ENCODE measurements around the gene FGF1.

The FGF1 gene

DNA sequence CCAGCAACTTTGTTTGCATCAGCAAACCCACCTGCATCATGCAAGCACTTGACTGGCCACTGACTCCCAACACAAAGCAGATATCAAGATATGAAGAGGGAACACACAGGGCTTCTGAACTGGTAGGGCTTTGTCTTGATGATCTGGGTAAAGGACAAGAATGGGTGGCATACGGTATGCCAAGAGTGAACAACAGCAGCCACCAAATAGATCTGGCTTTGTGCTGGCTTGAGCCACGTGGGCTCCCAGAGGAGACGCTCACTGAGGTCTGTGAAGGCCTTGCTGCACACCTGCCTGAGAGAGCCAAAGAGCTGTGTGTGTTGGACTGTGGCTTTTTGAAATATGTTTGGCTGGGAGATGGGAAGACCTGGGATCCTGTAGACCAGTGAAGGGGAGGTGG, 43.5 kb downstream of the FGF1 start:
- no peak for DNase-seq (ENCODE audit: low spot score)

- no peak for DNase-seq (ENCODE audit: low spot score)
Observed at GRCh38 chr5:142641711-142642110, 44.2 kb downstream of the FGF1 start.

DNA sequence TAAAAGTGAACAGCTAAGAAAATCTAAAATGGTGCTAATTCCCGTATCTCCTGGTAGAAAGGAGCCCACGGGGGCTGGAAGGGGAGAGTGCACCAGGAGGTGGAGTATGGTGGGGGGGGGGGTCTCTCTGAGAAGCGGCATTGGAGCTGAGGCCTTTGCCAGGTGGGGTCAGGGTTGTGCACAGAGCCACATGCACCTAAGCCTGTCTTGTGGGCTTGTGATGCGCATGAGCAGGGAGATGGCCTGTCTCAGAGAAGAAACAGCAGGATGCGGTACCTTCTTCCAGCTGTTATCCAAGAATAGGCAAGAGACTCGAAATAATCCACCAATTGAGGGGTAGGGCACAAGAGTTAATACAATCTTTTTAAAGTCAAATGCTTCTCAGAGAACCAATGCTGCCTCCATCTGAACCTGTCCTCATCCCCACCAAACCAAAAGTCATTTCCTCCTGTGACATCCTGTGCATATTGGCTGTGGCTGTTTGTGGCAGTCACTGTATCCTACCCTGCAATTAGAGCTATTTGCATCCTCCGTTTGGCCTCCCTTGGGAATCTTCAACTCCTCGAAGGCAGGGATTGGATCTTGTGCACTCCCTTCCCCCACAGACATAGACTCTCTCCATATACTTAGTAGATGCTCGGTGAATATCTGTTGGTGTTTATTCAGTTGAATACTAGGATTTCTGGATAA, 45.4 kb downstream of the FGF1 start:
- DNase-seq (ENCODE audit: low spot score): no peak

GRCh38 chr5:142639455-142639854, 46.4 kb downstream of the FGF1 start:
- no peak for DNase-seq (ENCODE audit: low spot score)

GRCh38 chr5:142637871-142638270, 48.0 kb downstream of the FGF1 start:
- no peak for DNase-seq (ENCODE audit: low spot score)

- no peak for DNase-seq (ENCODE audit: low spot score)
Observed at GRCh38 chr5:142636698-142637324, 49.1 kb downstream of the FGF1 start.

DNA sequence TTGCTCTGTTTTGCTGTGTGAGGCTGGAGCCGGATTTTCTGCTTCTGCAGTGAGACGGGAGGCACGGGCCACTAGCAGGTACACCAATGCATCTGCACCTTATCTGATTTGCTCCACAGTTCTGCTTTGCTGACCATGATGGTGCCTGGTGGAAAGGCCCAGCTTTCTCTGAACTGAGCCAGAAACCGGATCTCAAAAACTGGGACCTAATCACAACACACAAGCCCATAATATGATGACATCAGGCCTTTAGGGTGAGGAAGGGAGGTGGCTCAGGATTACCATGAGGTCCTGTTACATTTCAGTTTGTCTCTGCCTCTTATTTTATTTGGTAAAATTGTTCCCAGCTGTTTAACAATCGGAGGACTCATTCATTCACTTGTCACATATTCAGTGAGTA, 49.8 kb downstream of the FGF1 start:
- no peak for DNase-seq (ENCODE audit: low spot score)

DNA sequence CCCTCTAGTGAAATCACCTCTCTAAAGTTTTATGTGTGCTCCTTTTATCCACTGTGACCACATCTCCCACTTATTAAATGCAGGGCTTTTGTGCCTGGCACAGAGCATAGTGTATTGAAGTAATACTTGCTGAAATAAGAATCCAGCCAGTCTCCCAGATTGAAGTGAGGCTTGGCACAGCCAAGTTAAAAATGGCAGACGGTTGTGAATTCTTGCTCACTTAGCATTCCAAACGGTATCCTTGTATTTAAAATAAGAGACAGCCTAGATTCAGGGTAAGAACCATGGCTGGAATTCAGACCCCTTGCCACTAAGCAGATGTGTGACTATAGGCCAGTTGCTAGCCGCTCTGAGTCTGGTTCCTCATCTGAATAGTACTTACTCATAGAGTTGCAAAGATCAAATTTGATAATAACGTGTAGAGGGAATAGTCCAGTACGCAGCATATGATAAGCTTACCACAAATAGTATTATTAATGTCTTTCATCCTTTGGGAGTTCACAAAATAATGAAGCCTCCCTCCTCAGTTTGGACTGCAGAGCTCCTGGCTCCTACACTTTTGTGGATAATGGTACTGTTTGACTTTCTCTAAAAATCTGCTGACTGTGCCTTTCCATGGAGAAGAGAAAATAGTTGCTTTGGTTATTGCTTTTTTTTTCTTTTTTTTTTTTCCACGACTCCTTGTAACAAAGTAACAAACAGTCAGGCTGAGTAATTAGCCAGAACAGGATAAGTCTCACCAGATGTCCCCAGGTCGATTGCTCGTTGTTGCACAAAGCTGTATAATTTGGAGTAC, 51.5 kb downstream of the FGF1 start:
- DNase-seq (ENCODE audit: low spot score): no peak

GRCh38 chr5:142630927-142631539, 54.9 kb downstream of the FGF1 start:
- no peak for DNase-seq (ENCODE audit: low spot score)

GRCh38 chr5:142627383-142628217, 58.3 kb downstream of the FGF1 start:
- DNase-seq (ENCODE audit: low spot score): no peak

DNA sequence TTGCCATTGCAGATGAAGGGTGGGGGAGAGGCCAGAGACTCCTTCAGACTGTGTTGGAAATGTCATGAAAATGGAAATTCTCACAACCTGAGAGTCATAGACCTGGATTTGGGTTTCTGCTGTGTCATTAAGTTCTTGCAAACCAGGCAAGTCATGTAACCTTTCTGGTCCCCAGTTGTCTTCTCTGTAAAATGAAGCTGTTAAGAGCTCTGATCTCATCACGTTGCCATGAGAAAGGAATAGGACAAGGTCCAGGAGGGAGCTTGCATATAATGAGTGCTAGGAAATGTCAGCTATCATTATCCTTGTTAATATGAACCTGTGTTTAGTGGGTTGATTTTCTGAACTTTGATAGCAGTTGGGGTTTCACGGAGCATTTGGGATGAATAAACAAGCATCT, 59.1 kb downstream of the FGF1 start:
- DNase-seq (ENCODE audit: low spot score): no peak

DNA sequence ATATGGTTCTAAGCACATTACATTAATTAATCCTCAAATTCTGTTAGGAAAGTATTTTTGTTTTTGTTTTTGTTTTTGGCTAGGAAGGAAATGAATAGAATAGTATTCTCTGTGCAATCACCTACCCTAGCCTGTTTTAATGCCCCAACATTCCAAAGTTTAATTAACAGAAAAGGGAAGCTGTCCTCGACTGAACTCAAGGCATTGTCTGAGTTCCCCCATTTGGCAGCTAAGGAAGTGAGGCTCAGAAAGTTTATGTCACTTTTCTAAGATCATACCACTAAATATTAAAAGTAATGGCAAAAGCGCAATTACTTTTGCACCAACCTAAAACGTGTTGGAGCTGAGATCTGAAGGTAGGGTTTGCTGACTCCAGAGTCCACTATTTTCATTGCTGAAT, 59.8 kb downstream of the FGF1 start:
- DNase-seq (ENCODE audit: low spot score): no peak

DNA sequence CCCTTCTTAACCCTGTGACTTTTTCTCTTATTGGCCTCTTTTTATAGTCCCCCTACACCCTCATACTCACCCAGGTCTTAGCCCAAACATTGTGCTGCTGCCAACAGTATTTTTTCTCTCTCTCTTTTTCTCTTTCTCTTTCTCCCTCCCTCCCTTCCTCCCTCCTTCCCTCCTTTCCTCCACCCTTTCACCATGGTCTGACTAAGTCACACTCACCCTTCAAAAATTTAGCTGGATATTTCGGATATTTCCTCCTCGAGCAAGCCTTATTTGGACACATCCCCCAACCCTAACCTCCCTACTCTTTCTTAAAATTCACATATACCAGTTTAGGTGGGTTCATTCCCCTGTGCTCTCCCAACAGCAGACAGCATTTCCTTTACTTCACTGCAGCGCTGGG, 64.7 kb downstream of the FGF1 start:
- no peak for DNase-seq (ENCODE audit: low spot score)

- no peak for DNase-seq (ENCODE audit: low spot score)
Observed at GRCh38 chr5:142619815-142620214, 66.1 kb downstream of the FGF1 start.

DNA sequence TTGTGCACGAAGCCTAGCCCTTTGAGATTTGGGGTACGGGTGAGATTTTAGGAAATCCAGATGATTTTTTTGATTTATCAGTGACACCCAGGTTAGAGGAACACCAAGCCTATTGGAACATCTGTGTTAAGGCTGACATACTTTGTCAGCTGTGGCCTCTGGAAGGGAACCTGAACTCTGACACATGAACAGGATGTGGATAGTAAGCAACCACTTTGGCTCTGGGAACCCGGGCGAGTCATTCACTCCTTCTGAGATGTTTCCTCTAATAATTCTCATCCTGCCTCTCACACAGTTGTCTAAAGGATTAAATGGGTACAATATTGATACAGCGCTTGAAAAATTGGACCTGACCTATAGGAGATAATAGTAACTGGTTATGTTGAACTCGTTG, 67.8 kb downstream of the FGF1 start:
- DNase-seq (ENCODE audit: low spot score): no peak

DNA sequence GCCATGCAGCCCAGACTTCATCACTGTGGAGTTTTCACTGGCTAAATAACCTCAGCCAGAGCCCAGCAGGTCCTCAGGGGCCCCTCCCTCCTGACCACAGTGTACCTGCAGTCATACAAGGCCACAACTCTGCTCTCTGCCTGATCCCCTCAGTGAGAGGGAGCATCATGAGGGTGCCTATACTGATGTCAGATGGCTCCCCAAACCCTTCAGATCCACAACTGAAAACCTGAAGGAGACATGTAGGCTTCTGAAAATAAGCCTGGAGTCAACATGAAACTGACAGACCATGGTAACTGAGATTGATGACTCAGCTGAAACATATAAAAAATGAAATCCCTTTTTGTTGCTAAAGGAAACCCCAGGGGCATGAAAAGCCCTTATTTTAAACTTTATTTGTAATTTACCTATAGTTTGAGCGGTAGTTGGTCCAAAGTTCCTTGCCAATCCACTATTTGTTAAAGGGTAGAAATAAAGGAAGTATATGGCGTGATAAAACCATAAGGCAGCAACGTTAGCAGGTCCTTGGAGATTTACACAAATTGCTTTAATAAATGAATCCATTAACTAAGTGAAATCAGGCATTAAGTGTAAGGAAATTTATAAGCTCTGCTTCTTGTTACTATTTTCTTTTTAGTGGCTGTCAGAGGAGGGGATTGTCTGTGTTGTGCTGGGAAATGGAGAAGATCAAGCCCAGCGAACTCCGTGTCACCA, 68.3 kb downstream of the FGF1 start:
- DNase-seq (ENCODE audit: low spot score): no peak

DNA sequence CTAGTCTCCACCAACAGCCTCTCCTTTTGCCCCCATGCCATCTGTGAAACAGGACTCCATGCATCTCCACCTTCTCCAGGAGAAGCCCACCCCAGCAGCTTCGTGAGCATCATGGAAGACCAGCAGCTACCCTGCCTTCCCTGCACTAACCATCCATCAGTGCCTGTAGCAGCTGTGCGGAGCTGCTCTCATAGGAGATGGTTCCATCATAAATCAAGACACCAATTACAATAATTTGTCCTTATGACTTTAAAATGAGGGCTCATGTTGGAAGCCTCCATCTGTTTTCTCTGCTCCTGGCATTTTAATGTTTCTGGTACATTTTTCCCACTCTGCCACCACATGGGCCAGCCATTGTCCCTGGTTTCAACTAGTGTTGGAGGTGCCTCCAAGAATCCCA, 69.9 kb downstream of the FGF1 start:
- no peak for DNase-seq (ENCODE audit: low spot score)

DNA sequence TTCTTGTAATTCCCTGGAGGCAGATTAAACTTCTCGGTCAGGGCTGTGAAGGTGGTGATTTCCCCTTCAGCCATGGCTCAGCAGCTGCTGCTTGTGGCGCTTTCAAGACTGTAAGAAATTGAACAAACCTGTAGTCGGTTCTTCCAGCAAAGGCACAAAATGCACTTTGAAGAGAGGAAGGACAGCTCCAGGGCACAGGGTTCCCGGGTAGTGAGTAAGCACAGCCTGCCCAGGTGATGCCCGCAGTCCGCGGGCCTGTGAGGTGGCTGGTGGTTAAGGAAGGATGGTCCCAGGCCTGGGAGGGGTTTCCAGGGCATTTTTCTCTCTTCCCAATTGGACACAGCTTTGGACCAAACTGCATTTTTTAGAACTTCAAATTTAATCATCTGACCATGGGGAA, 71.8 kb downstream of the FGF1 start:
- DNase-seq (ENCODE audit: low spot score): no peak

- DNase-seq (ENCODE audit: low spot score): no peak
Observed at GRCh38 chr5:142613271-142613671, 72.6 kb downstream of the FGF1 start.

DNA sequence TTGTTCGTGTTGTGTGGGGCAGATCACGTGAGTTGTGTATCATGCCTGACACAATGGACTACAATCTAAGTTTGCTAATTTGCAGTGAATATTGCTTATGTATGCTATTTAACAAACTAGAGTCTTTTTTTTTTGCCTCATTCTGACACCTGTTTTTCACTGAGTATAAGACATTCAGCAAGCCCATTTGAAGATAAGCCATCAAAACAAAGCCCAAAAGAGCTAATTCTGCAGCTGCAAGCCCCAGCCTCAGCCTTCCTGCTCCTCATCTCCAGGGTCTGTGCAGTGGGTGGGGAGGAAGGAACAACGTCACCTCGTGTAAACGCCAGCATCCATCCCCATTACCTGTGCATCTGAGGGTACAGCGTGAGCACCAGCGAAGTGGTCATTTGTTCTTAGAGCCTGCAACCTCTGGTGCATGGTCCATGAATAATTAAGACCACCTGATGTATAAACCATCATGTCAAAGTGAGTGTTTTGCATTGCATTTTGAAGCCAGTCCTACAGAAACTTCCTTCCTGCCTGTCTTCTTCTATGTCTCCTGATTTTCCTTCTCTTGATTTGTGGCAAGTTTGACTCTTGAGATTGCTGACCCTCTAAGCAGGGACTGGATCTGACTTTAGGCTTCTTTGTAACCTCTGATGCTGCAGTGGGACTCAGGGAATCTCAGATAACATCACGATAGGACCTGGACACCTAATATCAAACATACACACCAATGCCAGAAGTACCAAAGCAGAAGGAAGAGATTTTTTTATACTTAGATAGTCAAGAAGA, 73.2 kb downstream of the FGF1 start:
- no peak for DNase-seq (ENCODE audit: low spot score)

DNA sequence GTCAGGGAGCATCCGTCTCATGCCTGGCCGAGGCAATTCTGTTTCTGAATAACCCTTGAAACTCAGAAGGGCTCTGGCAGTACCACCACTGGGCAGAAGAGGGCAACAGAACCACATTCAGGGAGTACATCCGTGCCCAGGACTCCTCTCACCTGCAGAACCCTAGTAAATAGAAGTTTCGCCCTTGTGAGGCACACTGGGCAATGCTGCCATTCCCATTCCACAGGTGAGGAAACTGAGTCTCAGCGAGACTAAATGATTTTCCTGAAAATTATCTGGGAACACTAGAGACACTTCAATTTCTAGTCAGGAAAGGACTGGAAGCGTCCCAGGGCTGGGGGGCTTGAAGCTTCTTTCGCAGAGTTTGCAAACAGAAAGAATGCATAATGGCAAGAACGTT, 74.7 kb downstream of the FGF1 start:
- peak; percentile 81 for DNase-seq (ENCODE audit: low spot score)
